ENCODE data around the gene AJAP1.

AJAP1 gene

DNA sequence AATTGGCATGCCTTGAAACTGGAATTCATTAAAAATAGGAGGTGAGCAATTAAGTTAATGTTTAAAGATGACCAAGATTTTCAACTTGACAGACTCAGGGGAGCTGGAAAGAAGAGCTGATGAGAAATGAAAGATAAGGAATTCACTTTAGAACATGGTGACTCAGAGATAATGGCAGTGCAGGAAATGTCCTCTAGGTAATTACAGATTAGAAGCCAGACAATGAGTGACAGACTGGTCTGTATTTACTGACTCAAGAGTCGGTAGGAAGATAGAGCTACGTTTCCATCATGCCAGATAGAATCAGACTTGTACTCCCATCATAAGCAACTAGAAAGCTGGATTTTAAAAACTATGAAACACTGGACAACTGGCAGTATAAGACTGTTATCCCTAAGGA lies 151.6 kb downstream of the AJAP1 start:
- DNase-seq = no peak

DNA sequence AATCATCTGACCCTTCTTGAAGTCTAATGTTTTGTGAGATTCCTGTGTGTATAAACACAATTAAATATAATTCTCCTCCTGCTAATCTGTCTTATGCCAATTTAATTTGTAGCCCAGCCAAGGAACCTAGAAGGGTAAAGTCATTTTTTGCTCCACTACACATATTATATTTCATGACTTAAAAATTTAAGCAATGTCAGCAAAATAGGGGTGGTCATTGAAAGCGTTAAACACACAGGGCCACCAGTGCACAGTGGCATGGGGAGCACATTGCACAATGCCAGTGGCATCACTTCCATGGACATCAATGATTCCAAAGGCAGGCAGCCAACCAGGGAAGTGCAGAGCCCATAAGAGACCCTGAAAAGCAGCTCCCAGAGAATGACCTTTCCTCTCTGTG lies 166.1 kb downstream of the AJAP1 start:
- DNase-seq = no peak

DNA sequence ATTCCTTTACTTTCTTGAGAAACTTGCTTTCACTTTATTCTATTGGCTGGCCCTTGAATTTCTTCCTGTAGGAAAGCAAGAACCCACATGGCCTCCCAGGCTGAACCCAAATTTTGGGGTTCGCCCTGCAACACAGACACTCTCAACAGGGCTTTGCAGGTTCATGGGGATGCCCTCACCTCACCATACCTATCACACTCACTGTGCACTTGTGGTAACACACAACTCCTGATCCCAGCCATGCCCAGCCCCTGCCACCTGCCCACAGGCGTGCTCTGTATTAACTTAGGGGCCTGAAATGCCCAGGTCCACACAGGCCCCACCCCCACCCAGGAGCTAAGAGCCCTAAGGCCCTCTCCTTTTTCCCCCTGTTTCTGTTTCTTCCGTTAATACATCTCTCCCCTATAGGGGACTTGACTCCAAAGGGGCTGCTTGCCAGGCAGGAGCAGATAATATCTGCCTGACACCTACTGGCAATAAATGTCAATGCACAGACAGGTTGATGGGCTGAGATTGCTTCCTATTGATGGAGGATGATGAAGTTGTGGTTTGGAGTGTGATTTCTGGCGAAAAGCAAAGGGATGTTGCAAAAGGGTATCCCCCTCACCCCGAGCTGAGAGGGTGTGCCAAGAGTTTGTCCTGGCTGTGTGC lies 171.5 kb downstream of the AJAP1 start:
- DNase-seq = peak in 21 of 56 donors; percentile 2 to 60 (median 18)

DNA sequence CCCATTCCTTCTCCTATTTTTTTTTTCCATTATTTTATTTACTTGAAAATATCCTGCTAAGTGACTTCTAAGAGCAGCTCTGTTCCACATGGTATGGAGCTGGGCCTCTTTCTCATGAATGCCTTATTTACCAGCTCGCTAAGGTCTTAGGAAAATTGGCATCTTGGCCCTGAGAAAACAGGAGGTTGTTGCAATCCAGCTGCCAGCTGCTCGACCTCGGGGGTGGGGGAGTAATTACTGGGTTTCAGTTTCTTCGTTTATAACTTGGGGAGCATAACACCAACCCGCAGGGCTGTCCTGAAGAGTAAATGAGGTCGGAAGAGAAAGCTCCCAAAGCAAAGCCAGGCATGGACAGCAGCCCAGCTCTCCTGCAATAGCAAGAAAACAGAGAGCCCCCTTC lies 176.3 kb downstream of the AJAP1 start:
- DNase-seq = peak in 4 of 56 donors; percentile 4 to 26 (median 9)

DNA sequence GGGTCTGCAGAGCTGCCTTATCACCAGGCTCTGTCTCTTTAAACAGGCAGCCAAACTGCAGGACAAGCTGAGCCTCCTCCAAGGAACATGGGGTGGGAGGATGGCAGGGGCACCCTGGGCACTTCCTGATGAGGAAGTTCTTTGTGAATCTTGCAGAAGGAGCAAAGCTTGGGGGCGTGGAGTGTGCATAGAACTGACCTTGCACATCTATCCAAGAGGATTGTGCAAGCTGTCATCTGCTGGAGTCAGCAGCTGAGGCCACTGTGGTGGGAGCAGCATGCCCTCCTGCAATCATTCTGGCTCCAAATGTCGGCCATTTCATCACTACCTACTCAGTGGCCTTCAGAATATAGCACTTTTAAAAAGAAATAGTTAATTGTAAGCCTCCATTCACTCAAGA lies 182.2 kb downstream of the AJAP1 start:
- DNase-seq = no peak

DNA sequence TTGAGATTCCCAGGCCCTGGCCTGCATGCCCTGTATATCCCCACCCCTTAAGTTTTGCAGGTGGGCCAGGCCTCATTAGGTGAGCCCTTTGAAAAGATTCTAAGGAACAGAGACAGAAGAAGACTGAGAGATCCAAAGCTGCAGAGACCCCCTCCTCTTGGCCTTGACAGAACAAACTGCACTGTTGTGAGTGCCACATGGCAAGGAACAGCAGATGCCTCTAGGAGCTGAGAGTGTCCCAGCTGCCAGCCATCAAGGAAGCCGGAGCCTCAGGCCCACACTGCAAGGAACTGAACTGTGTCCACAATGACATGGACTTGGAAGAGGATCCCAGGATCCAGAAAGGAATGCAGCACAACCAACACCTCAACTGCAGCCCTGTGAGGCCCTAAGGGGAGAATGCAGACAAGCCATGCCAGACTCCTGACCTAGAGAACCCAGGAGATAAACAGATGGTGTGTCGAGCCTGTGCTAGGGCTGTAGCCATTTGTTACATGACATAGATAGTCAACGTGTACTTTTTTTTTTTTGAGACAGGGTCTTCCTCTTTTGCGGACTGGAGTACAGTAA lies 182.7 kb downstream of the AJAP1 start:
- no peak for DNase-seq

DNA sequence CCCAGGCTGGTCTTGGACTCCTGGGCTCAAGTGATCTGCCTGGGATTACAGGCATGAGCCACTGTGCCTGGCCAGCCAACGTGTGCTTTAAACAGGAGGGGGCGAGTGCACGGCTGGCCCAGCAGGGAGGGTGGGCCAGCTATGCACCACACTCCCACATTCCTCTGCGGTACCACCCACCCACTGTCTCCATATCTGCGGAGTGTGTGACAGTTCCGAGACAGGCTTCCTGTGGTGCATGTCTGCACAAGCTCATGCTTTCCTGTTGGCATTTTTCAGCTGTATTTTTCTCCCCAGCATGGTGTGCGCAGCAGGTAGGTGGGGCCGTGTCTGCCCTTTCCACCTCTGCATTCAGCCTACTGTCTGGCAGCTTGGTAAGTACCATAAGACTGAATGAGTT lies 183.3 kb downstream of the AJAP1 start:
- DNase-seq = peak in 6 of 56 donors; percentile 2 to 10 (median 4)

DNA sequence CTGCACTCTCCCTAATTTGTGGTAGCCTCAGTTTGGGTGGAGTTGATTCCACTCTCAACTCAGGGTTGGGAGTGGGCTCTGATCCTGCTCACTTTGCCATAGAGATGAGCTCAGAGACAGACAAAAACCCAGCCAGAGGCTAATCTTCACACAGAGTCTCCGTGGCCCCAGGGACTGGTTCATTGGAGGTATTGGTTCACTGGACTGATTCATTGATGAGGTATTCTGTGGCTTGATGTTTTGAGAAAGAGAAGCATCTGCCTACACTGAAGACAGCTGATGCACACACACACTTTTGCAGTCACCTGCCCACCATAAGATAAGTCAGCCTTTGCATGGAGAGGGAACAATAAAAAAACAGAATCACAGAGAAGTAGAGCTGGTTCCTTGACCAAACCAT lies 183.8 kb downstream of the AJAP1 start:
- no peak for DNase-seq
